Lower leg skin (tissue), 4 donors: ENCODE measurements around the gene MOG. TPM values are rescaled to one million over a fixed set of nuclear protein-coding genes. Genes with fewer than 3 reads are reported as not detected.

Experiments used
- DNase-seq, 2 donors: peaks; one replicate each; pipeline ENCODE4 v3.0.0-alpha.2; 2019; ENCODE audit warnings: low spot score in 2 of 2
- H3K4me3 ChIP-seq: fragments of 200-600 bp; sonication (generic); 2 replicates; pipeline ENCODE4 v1.5.1; 2017; ENCODE audit warnings: mild to moderate bottlenecking, low read depth; ENCODE audit not compliant: poor library complexity, severe bottlenecking
- POLR2A ChIP-seq, 2 donors: fragments of 450-650 bp; IDR thresholded peaks; one replicate each; pipeline ENCODE4 v1.6.1; 2016 to 2017; ENCODE audit warnings: antibody characterized with exemption in 2 of 2, mild to moderate bottlenecking in 1 of 2, moderate library complexity in 1 of 2
- WGBS, 2 donors: methylation state at CpG; one replicate each; pipeline ENCODE4 v1.1.5; 2018; 5-methylcytosine and 5-hydroxymethylcytosine counted together
- intact Hi-C: fragments of 100-400 bp; cut with DNase I; formaldehyde crosslinking; loops from one replicate; pipeline ENCODE4 v1.15.0; 2023; ENCODE audit warnings: low total_unique reads
- total RNA-seq, 4 donors: library from RNA; depleted of rRNA; stranded (reverse); fragments of >200 nt; gene quantifications; one replicate each; pipeline ENCODE4 v1.1.0, GENCODE V29; 2016
- TF ChIP-seq, protein P1 (sequence below), 3 donors: fragments of 450-650 bp; IDR thresholded peaks; one replicate each; pipeline ENCODE4 v1.5.1; 2016; ENCODE audit warnings: antibody characterized with exemption in 3 of 3, mild to moderate bottlenecking in 3 of 3, moderate library complexity in 2 of 3

The MOG gene
- total RNA-seq, 4 donors from 2014 or later, result not detected

GRCh38 chr6:29705389-29706231 lies 48.7 kb downstream of the MOG start:
- no peak overlapping the region for H3K4me3 ChIP-seq
- DNase-seq, result no peak
- TF ChIP-seq, protein P1, sequence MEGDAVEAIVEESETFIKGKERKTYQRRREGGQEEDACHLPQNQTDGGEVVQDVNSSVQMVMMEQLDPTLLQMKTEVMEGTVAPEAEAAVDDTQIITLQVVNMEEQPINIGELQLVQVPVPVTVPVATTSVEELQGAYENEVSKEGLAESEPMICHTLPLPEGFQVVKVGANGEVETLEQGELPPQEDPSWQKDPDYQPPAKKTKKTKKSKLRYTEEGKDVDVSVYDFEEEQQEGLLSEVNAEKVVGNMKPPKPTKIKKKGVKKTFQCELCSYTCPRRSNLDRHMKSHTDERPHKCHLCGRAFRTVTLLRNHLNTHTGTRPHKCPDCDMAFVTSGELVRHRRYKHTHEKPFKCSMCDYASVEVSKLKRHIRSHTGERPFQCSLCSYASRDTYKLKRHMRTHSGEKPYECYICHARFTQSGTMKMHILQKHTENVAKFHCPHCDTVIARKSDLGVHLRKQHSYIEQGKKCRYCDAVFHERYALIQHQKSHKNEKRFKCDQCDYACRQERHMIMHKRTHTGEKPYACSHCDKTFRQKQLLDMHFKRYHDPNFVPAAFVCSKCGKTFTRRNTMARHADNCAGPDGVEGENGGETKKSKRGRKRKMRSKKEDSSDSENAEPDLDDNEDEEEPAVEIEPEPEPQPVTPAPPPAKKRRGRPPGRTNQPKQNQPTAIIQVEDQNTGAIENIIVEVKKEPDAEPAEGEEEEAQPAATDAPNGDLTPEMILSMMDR (IDR thresholded peaks at IDR 0.05), result peak in 1 of 3 donors; percentile 17
- no peak for TF ChIP-seq POLR2A (IDR thresholded peaks at IDR 0.05)
- 37 to 57% methylated on average over 10 of the region's 10 CpGs for WGBS, 2 donors
- intact Hi-C loops, result loop anchor here (10.0 kb wide), 1 partner anchor 129 kb away; no protein-coding TSS in a partner anchor

- no peak overlapping the region for H3K4me3 ChIP-seq
Measured at GRCh38 chr6:29708432-29709179, 51.7 kb downstream of the MOG start.

GRCh38 chr6:29709188-29709587 lies 52.3 kb downstream of the MOG start:
- peak in 1 of 2 donors; percentile 59 for DNase-seq
- no peak overlapping the region for H3K4me3 ChIP-seq
- intact Hi-C loops, result loop anchor here (10.0 kb wide), 1 partner anchor 126 kb away; no protein-coding TSS in a partner anchor
- TF ChIP-seq, protein P1 (IDR thresholded peaks at IDR 0.05), result no peak
- TF ChIP-seq POLR2A (IDR thresholded peaks at IDR 0.05), result no peak
- 34 to 46% methylated on average over 4 of the region's 4 CpGs for WGBS, 2 donors

More at GRCh38 chr6:29708432-29709179, 51.7 kb downstream of the MOG start:
- TF ChIP-seq, protein P1 (IDR thresholded peaks at IDR 0.05), result no peak
- TF ChIP-seq POLR2A (IDR thresholded peaks at IDR 0.05), result no peak
- DNase-seq, result peak in 1 of 2 donors; percentile 76
- intact Hi-C loops, result loop anchor here (10.0 kb wide), 1 partner anchor 126 kb away; no protein-coding TSS in a partner anchor
- WGBS, 2 donors, result 64 to 67% methylated on average over 11 of the region's 11 CpGs

DNA sequence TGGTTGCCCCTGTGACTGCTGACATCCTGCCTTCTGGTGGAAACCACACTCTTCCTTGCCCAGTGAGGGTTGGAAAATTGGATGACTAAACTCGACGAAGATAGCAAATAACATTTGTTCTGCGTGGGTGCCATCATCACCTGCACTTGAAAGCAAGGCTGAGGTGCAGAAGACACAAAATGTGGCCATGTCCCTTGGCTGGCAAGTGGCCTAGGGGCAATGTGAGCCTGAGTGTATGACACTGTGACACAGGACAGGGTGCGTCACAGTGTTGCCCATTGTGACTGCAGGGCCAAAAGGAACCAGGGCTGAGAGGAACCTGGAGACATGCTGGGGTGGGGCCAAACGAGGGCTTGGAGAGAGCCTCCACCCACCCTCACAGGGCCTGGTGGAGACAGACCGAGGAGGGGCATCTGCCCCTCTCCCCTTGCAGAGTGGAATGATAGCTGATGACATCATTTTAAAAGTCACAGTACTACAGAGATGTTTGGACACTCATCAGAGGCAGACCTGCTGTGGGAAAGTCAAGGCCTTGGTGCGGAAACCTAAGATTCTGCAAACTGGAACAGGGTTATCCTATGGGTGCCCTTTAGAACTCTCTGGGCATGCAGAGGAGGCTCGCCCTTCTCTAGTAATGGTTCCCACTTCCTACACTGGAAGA lies 53.5 kb downstream of the MOG start:
- peak in 1 of 2 donors; percentile 48 for DNase-seq
- intact Hi-C loops, result no loop called here
- WGBS, 2 donors, result 83 to 92% methylated on average over 8 of the region's 8 CpGs
- no peak for TF ChIP-seq POLR2A (IDR thresholded peaks at IDR 0.05)
- TF ChIP-seq, protein P1 (IDR thresholded peaks at IDR 0.05), result no peak
- H3K4me3 ChIP-seq, result no peak overlapping the region

DNA sequence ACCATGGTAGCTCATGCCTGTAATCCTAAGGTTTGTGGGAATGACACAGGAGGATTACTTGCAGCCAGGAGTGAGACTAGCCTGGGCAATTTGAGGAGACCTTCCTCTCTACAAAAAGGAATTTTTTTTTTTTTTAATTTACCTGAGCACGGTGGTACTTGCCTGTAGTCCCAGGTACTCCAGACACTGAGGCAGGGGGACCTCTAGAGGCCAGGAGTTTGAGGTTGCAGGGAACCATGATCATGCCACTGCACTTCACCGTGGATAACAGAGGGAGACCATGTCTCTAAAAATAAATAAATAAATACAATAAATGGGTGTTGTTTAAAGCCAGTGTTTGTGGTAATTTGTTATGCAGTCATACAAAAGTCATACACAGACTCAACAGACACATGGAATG lies 64.0 kb downstream of the MOG start:
- DNase-seq, result peak in 1 of 2 donors; percentile 32
- intact Hi-C loops, result no loop called here
- no peak overlapping the region for H3K4me3 ChIP-seq
- WGBS, 2 donors, result 26 to 38% methylated on average over 2 of the region's 2 CpGs
- TF ChIP-seq POLR2A (IDR thresholded peaks at IDR 0.05), result no peak
- TF ChIP-seq, protein P1 (IDR thresholded peaks at IDR 0.05), result no peak
